HepG2 (cell line): ENCODE measurements around the gene DNAJB2. TPM values are rescaled to one million over a fixed set of nuclear protein-coding genes. Genes with fewer than 3 reads are reported as not detected.

ENCODE experiments used
- ARNTL ChIP-seq: sonication (generic); formaldehyde crosslinking; IDR thresholded peaks from 2 replicates; pipeline ENCODE4 v1.4.0; 2020; ENCODE audit warnings: mild to moderate bottlenecking, missing genetic modification reagents
- CBX5 ChIP-seq: sonication (generic); formaldehyde crosslinking; IDR thresholded peaks from 2 replicates; pipeline ENCODE4 v1.4.0; 2020; ENCODE audit warnings: missing genetic modification reagents, borderline replicate concordance
- GABPA ChIP-seq, 2 experiments: IDR thresholded peaks; 2 replicates each; pipeline ENCODE4 v1.6.1; 2011 to 2016; ENCODE audit warnings: low read depth in 2 of 2, low read length in 1 of 2, missing biosample characterization in 1 of 2, missing genetic modification characterization in 1 of 2
- NCOR1 ChIP-seq: fragments of 200-600 bp; sonication (generic); IDR thresholded peaks from 2 replicates; pipeline ENCODE4 v1.7.0; 2017; ENCODE audit warnings: antibody characterized with exemption, low read length, borderline replicate concordance
- PAF1 ChIP-seq: IDR thresholded peaks from 2 replicates; pipeline ENCODE4 v1.6.1; 2016; ENCODE audit warnings: missing genetic modification reagents, missing compliant biosample characterization
- PHF21A ChIP-seq: sonication (generic); formaldehyde crosslinking; IDR thresholded peaks from 2 replicates; pipeline ENCODE4 v1.5.0; 2020; ENCODE audit warnings: mild to moderate bottlenecking, missing genetic modification reagents
- SIN3A ChIP-seq: IDR thresholded peaks from 2 replicates; pipeline ENCODE4 v1.6.1; 2011; ENCODE audit warnings: low read depth, mild to moderate bottlenecking, control low read depth, low read length, borderline replicate concordance
- STAT5B ChIP-seq: sonication (generic); formaldehyde crosslinking; IDR thresholded peaks from 2 replicates; pipeline ENCODE4 v1.4.0; 2020; ENCODE audit warnings: missing genetic modification reagents
- TCF12 ChIP-seq, 2 experiments: fragments of 450-650 bp in 1 of 2; sonication (generic) in 1 of 2; formaldehyde crosslinking in 1 of 2; IDR thresholded peaks; 2 replicates each; pipeline versions ENCODE4 v1.6.1 to v1.8.0; 2017 to 2022; ENCODE audit warnings: antibody characterized with exemption in 1 of 2, mild to moderate bottlenecking in 1 of 2, missing genetic modification reagents in 1 of 2, moderate library complexity in 1 of 2
- TEAD2 ChIP-seq: sonication (generic); formaldehyde crosslinking; IDR thresholded peaks from 2 replicates; pipeline ENCODE4 v1.9.0; 2021; ENCODE audit warnings: missing genetic modification reagents
- TFE3 ChIP-seq: IDR thresholded peaks from 2 replicates; pipeline ENCODE4 v1.6.1; 2016
- TOPORS ChIP-seq: sonication (generic); formaldehyde crosslinking; IDR thresholded peaks from 2 replicates; pipeline ENCODE4 v1.8.0; 2023; ENCODE audit warnings: mild to moderate bottlenecking, missing genetic modification reagents
- ZBTB14 ChIP-seq: sonication (generic); formaldehyde crosslinking; IDR thresholded peaks from 2 replicates; pipeline ENCODE4 v1.4.0; 2020; ENCODE audit warnings: missing genetic modification reagents
- ZBTB21 ChIP-seq: sonication (generic); formaldehyde crosslinking; IDR thresholded peaks from 2 replicates; pipeline ENCODE4 v1.4.0; 2020; ENCODE audit warnings: missing genetic modification reagents
- ZFX ChIP-seq: sonication (generic); formaldehyde crosslinking; IDR thresholded peaks from 2 replicates; pipeline ENCODE4 v1.4.0; 2020; ENCODE audit warnings: mild to moderate bottlenecking, low read depth, missing genetic modification reagents, moderate library complexity
- ZNF18 ChIP-seq: sonication (generic); formaldehyde crosslinking; IDR thresholded peaks from 2 replicates; pipeline ENCODE4 v1.8.0; 2022; ENCODE audit warnings: mild to moderate bottlenecking, missing genetic modification reagents; ENCODE audit not compliant: insufficient replicate concordance
- ZNF343 ChIP-seq: sonication (generic); formaldehyde crosslinking; IDR thresholded peaks from 2 replicates; pipeline ENCODE4 v1.4.0; 2020; ENCODE audit warnings: mild to moderate bottlenecking, missing genetic modification reagents
- ZNF670 ChIP-seq: sonication (generic); formaldehyde crosslinking; IDR thresholded peaks from 2 replicates; pipeline ENCODE4 v1.8.0; 2022; ENCODE audit warnings: mild to moderate bottlenecking, missing genetic modification reagents, borderline replicate concordance
- polyA plus RNA-seq, 8 experiments: library from polyadenylated mRNA; depleted of rRNA in 3 of 8; stranded (reverse) in 7 of 8; unstranded in 1 of 8; fragments of >200 nt; fragmentation: Illumina TruSeq in 4 of 8; extraction: Trizol in 4 of 8; gene quantifications; 2 replicates each; pipeline versions ENCODE4 v1.2.1 to v1.2.3, GENCODE V29; 2011 to 2016; ENCODE audit warnings: low read depth in 4 of 8, missing spikeins in 1 of 8, mixed read lengths in 1 of 8; ENCODE audit not compliant: insufficient read depth in 1 of 8
- total RNA-seq, 5 experiments: library from RNA; depleted of rRNA; stranded (reverse); fragments of >200 nt; fragmentation: Illumina TruSeq; extraction: Trizol; gene quantifications; 2 replicates each; pipeline ENCODE4 v1.2.3, GENCODE V29; 2016; ENCODE audit warnings: low read depth in 1 of 5
- TF ChIP-seq, protein P1 (sequence below): IDR thresholded peaks from 2 replicates; pipeline ENCODE4 v1.6.1; 2016; ENCODE audit warnings: missing compliant biosample characterization, missing genetic modification reagents, borderline replicate concordance
- TF ChIP-seq, protein P2 (sequence below): sonication (generic); formaldehyde crosslinking; IDR thresholded peaks from 2 replicates; pipeline ENCODE4 v1.8.1; 2023; ENCODE audit warnings: mild to moderate bottlenecking, missing genetic modification reagents, borderline replicate concordance
- TF ChIP-seq, protein P3 (sequence below): IDR thresholded peaks from 2 replicates; pipeline ENCODE4 v1.6.1; 2012; ENCODE audit warnings: low read depth, low read length, improper control_type of control experiment

Gene DNAJB2
- total and polyA plus RNA-seq, 2 of the 13 experiments (the other 11 are each of a cell fraction or from before 2014, with no cell fraction given) = 21.3 to 31.1 TPM

DNA sequence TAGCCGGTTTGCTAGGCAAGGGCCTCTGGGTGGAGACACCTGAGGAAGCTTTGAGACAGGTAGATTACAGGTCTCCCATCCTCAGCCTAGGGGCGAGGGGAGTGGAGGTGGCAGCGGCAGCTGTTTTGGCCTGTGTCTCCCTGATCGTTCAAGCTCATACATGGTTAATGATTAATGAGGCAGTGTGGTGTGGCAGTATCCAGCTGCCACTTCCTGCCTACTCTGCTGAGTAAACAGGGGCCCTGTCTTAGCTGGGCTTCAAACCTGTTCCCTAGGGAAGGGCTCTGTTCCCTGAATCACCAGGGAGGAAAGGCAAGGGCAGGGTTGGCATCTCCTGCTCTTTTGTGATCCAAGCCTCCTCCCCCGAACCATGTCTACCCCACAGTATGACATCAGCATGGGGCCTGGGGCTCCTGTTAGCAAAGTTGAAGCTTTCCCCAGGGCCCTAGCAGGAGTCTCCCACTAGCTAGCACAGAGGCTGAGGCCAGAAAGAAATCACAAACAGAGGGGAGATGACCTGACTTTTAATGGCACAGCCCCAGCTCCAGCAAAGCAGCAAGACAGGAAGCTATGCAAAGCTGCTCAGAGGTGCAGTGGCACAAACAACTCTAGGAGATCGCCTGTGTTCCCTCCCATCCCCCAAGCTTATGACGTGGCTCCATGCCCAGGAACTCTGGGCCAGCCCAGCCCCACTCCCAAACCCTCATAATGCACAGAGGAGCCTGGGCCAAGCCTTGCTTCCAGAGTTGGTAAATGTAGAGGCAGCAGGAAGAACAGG is 29.8 kb upstream of the DNAJB2 start (continued):
- peak; percentile 60 for TF ChIP-seq SIN3A
- no peak for TF ChIP-seq PAF1
- peak; percentile 55; the same call in 1 of the 2 replicates for TF ChIP-seq CBX5 (CRISPR knock-in tag)
- TF ChIP-seq TFE3 = no peak
- TF ChIP-seq ARNTL (CRISPR knock-in tag) = peak; percentile 43; the same call in 1 of the 2 replicates
- TF ChIP-seq GABPA (IDR thresholded peaks at IDR 0.05; ENCODE audit: low read depth, low read length) = no peak
- TF ChIP-seq GABPA (CRISPR knock-in tag; IDR thresholded peaks at IDR 0.05; ENCODE audit: low read depth) = peak; percentile 83
- no peak for TF ChIP-seq ZBTB14 (CRISPR knock-in tag)
- TF ChIP-seq, protein P1, sequence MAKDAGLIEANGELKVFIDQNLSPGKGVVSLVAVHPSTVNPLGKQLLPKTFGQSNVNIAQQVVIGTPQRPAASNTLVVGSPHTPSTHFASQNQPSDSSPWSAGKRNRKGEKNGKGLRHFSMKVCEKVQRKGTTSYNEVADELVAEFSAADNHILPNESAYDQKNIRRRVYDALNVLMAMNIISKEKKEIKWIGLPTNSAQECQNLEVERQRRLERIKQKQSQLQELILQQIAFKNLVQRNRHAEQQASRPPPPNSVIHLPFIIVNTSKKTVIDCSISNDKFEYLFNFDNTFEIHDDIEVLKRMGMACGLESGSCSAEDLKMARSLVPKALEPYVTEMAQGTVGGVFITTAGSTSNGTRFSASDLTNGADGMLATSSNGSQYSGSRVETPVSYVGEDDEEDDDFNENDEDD (CRISPR knock-in tag) = no peak
- peak; percentile 88 for TF ChIP-seq ZFX (CRISPR knock-in tag)
- TF ChIP-seq STAT5B (CRISPR knock-in tag) = no peak
- TF ChIP-seq PHF21A (CRISPR knock-in tag) = peak; percentile 91
- TF ChIP-seq NCOR1 = peak; percentile 29; the same call in 1 of the 2 replicates
- TF ChIP-seq, protein P2, sequence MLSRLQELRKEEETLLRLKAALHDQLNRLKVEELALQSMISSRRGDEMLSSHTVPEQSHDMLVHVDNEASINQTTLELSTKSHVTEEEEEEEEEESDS (CRISPR knock-in tag) = no peak; the same call in 1 of the 2 replicates
- peak; percentile 31 for TF ChIP-seq ZBTB21 (CRISPR knock-in tag)
- TF ChIP-seq, protein P3, sequence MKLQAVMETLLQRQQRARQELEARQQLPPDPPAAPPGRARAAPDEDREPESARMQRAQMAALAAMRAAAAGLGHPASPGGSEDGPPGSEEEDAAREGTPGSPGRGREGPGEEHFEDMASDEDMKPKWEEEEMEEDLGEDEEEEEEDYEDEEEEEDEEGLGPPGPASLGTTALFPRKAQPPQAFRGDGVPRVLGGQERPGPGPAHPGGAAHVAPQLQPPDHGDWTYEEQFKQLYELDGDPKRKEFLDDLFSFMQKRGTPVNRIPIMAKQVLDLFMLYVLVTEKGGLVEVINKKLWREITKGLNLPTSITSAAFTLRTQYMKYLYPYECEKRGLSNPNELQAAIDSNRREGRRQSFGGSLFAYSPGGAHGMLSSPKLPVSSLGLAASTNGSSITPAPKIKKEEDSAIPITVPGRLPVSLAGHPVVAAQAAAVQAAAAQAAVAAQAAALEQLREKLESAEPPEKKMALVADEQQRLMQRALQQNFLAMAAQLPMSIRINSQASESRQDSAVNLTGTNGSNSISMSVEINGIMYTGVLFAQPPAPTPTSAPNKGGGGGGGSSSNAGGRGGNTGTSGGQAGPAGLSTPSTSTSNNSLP = 0 out of 2 replicates have a peak, but pooled peaks have one; percentile 17
- no peak for TF ChIP-seq TEAD2 (CRISPR knock-in tag)
- TF ChIP-seq ZNF18 (CRISPR knock-in tag) = no peak
- peak; percentile 85 for TF ChIP-seq ZNF343 (CRISPR knock-in tag)
- peak; percentile 78; the same call in 1 of the 2 replicates for TF ChIP-seq TOPORS (CRISPR knock-in tag)
- TF ChIP-seq ZNF670 = peak; percentile 92; the same call in 1 of the 2 replicates
- no peak for TF ChIP-seq TCF12 (IDR thresholded peaks at IDR 0.05)
- no peak for TF ChIP-seq TCF12 (CRISPR knock-in tag; IDR thresholded peaks at IDR 0.05)
